GM13976 (cell line): ENCODE data around the gene RPS6KC1.

Experiments
- DNase-seq: peaks from one replicate; pipeline ENCODE4 v3.0.0; 2012; ENCODE audit warnings: low spot score
- in situ Hi-C: fragments of 300-500 bp; cut with MboI; formaldehyde crosslinking; loops from one replicate; pipeline ENCODE4 v1.12.0; 2022; ENCODE audit warnings: low sequenced_read_pairs, mixed read lengths, inconsistent platforms; ENCODE audit not compliant: unreplicated experiment
- TF ChIP-seq, protein P1 (sequence below): IDR thresholded peaks from 2 replicates; pipeline ENCODE4 v1.5.1; 2012; ENCODE audit warnings: borderline replicate concordance, mild to moderate bottlenecking; ENCODE audit not compliant: insufficient read depth; ENCODE audit errors: extremely low read depth, missing control alignments, control extremely low read depth

Gene RPS6KC1

DNA sequence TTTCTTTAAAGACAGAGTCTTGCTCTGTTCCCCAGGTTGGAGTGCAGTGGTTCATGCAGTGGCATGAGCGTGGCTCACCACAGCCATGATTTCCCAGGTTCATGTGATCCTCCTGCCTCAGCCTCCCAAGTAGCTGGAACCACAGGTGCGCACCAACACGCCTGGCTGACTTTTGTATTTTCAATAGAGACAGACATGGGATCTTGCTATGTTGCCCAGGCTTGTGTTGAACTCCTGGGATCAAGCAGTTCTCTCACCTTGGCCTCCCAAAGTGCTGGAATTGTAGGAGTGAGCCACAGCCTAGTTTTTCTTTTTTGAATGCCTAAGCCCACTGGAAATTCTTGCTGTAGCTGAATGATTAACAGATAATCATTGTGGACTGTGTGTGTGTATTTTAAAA is 113.5 kb downstream of the RPS6KC1 start:
- in situ Hi-C loops = no loop called here
- TF ChIP-seq, protein P1, sequence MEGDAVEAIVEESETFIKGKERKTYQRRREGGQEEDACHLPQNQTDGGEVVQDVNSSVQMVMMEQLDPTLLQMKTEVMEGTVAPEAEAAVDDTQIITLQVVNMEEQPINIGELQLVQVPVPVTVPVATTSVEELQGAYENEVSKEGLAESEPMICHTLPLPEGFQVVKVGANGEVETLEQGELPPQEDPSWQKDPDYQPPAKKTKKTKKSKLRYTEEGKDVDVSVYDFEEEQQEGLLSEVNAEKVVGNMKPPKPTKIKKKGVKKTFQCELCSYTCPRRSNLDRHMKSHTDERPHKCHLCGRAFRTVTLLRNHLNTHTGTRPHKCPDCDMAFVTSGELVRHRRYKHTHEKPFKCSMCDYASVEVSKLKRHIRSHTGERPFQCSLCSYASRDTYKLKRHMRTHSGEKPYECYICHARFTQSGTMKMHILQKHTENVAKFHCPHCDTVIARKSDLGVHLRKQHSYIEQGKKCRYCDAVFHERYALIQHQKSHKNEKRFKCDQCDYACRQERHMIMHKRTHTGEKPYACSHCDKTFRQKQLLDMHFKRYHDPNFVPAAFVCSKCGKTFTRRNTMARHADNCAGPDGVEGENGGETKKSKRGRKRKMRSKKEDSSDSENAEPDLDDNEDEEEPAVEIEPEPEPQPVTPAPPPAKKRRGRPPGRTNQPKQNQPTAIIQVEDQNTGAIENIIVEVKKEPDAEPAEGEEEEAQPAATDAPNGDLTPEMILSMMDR = no peak
- DNase-seq = no peak

DNA sequence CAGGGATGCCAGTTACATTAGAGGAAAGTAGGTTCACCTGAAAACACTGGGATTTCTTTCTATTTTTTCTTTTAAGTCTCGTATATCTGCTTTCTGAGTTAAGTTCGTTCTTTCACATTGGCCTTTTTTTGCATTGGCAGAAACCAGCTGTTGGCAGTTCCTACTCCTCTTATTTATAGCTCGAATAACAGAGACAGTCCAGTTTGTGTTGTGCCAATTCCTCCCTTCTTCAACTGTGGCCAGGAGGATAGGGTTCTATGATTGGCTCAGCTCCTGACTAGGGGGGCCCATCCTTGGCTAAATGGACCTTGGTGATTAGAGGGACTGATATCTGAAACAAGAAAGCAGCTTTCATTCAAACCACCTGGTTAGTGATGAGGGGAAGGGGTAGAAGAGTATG is 115.8 kb downstream of the RPS6KC1 start:
- TF ChIP-seq, protein P1 = no peak
- in situ Hi-C loops = no loop called here
- DNase-seq = no peak

GRCh38 chr1:213171711-213172110 is 120.7 kb downstream of the RPS6KC1 start:
- TF ChIP-seq, protein P1 = no peak
- DNase-seq = no peak
- in situ Hi-C loops = no loop called here

GRCh38 chr1:213176341-213176740 is 125.3 kb downstream of the RPS6KC1 start:
- DNase-seq = no peak
- in situ Hi-C loops = no loop called here
- TF ChIP-seq, protein P1 = no peak

GRCh38 chr1:213179784-213180183 is 128.7 kb downstream of the RPS6KC1 start:
- TF ChIP-seq, protein P1 = no peak
- in situ Hi-C loops = no loop called here
- DNase-seq = no peak

DNA sequence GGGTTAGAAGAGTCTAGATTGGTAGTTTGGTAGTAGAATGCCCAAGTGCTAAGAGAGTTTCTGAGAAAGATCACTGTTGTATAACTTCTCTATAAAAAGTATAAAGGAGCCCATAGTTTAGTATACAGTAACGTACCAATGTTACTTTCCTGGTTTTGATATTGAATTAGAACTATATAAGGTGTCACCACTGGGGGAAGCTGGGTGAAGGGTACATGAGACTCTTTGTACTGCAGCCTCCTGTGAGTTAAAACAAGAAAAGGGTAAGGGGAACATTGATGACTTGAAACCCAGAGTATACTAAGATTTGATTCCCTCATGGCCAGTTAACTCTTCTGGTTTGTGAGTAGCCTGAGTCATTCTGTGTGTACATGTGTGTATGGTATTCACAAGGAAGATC is 129.8 kb downstream of the RPS6KC1 start:
- in situ Hi-C loops = no loop called here
- no peak for DNase-seq
- TF ChIP-seq, protein P1 = no peak
